GM12878 (cell line): ENCODE results near the gene ADAMTS13. TPM values are rescaled to one million over a fixed set of nuclear protein-coding genes. Genes with fewer than 3 reads are reported as not detected.
A peak's percentile ranks its signal among the peaks of the same experiment; 100 is the strongest.

Experiments used
- EED ChIP-seq: sonication (generic); IDR thresholded peaks from 2 replicates; pipeline ENCODE4 v1.6.1; 2016; ENCODE audit warnings: antibody characterized with exemption, low read depth
- HCFC1 ChIP-seq: fragments of 150-350 bp; IDR thresholded peaks from 2 replicates; pipeline ENCODE4 v1.6.1; 2014; ENCODE audit warnings: low read length
- MYC ChIP-seq: IDR thresholded peaks from 2 replicates; pipeline ENCODE4 v1.6.1; 2011; ENCODE audit warnings: mild to moderate bottlenecking, low read length, moderate library complexity, inconsistent platforms; ENCODE audit not compliant: insufficient read depth, insufficient replicate concordance, insufficient read length, severe bottlenecking
- NFIC ChIP-seq: IDR thresholded peaks from 2 replicates; pipeline ENCODE4 v1.6.1; 2012; ENCODE audit warnings: low read depth, mild to moderate bottlenecking, inconsistent platforms, low read length, moderate library complexity
- PAX8 ChIP-seq: fragments of 450-650 bp; IDR thresholded peaks from 2 replicates; pipeline ENCODE4 v1.6.1; 2017; ENCODE audit warnings: mild to moderate bottlenecking, moderate library complexity
- POLR2AphosphoS5 ChIP-seq: IDR thresholded peaks from 2 replicates; pipeline ENCODE4 v1.6.1; 2011; ENCODE audit warnings: mild to moderate bottlenecking, low read length, inconsistent platforms
- SIX5 ChIP-seq: IDR thresholded peaks from 2 replicates; pipeline ENCODE4 v1.6.1; 2011; ENCODE audit warnings: mild to moderate bottlenecking, low read depth, low read length, moderate library complexity; ENCODE audit not compliant: severe bottlenecking
- STAT1 ChIP-seq: fragments of 450-650 bp; conservative IDR thresholded peaks from 2 replicates; pipeline ENCODE4 v1.6.1; 2014; ENCODE audit warnings: antibody characterized with exemption, mild to moderate bottlenecking
- SUPT20H ChIP-seq: IDR thresholded peaks from 2 replicates; pipeline ENCODE4 v1.6.1; 2011; ENCODE audit warnings: low read depth, mild to moderate bottlenecking, low read length, moderate library complexity, borderline replicate concordance; ENCODE audit not compliant: control insufficient read depth
- TBL1XR1 ChIP-seq: IDR thresholded peaks from 2 replicates; pipeline ENCODE4 v1.6.1; 2012; ENCODE audit warnings: low read depth, low read length, improper control_type of control experiment
- ZSCAN29 ChIP-seq: fragments of 450-650 bp; IDR thresholded peaks from 2 replicates; pipeline ENCODE4 v1.6.1; 2017; ENCODE audit warnings: mild to moderate bottlenecking, moderate library complexity
- polyA plus RNA-seq, 11 experiments: library from polyadenylated mRNA; depleted of rRNA in 4 of 11; unstranded in 6 of 11; stranded (reverse) in 5 of 11; fragments of >200 nt; fragmentation: Nextera tagmentation in 4 of 11; fragmentation: Illumina TruSeq in 1 of 11; extraction: Ambion mirVana in 4 of 11; extraction: Trizol in 1 of 11; gene quantifications; 1 replicate in 1 of 11; 2 replicates in 10 of 11; pipeline versions ENCODE4 v1.2.1 to v1.2.3, GENCODE V29; 2011 to 2016; ENCODE audit warnings: inconsistent platforms in 2 of 11, missing spikeins in 2 of 11, low read depth in 1 of 11
- total RNA-seq, 4 experiments: library from RNA; depleted of rRNA in 3 of 4; stranded (reverse); fragments of >200 nt in 3 of 4; fragmentation: Illumina TruSeq in 1 of 4; extraction: Trizol in 1 of 4; gene quantifications; 2 replicates each; pipeline versions ENCODE4 v1.2.1 to v1.2.3, GENCODE V29; 2013 to 2021
- TF ChIP-seq, protein P1 (sequence below): IDR thresholded peaks from 2 replicates; pipeline ENCODE4 v1.6.1; 2011; ENCODE audit warnings: borderline replicate concordance, low read depth, mild to moderate bottlenecking, moderate library complexity, low read length; ENCODE audit not compliant: insufficient read depth, poor library complexity, severe bottlenecking
- TF ChIP-seq, protein P2 (sequence below): fragments of 450-650 bp; IDR thresholded peaks from 2 replicates; pipeline ENCODE4 v1.6.1; 2017; ENCODE audit warnings: mild to moderate bottlenecking, moderate library complexity
- TF ChIP-seq, protein P3 (sequence below): fragments of 450-650 bp; IDR thresholded peaks from 2 replicates; pipeline ENCODE4 v1.6.1; 2018; ENCODE audit warnings: borderline replicate concordance, mild to moderate bottlenecking; ENCODE audit not compliant: partially characterized antibody
- TF ChIP-seq, protein P4 (sequence below): IDR thresholded peaks from 2 replicates; pipeline ENCODE4 v1.6.1; 2012; ENCODE audit warnings: improper control_type of control experiment, low read depth, low read length; ENCODE audit not compliant: insufficient replicate concordance

The ADAMTS13 gene
- total and polyA plus RNA-seq, 10 of the 15 experiments (the other 5 are each of a cell fraction or from before 2014, with no cell fraction given) = 0.08 to 2.4 (median 0.28) TPM

DNA sequence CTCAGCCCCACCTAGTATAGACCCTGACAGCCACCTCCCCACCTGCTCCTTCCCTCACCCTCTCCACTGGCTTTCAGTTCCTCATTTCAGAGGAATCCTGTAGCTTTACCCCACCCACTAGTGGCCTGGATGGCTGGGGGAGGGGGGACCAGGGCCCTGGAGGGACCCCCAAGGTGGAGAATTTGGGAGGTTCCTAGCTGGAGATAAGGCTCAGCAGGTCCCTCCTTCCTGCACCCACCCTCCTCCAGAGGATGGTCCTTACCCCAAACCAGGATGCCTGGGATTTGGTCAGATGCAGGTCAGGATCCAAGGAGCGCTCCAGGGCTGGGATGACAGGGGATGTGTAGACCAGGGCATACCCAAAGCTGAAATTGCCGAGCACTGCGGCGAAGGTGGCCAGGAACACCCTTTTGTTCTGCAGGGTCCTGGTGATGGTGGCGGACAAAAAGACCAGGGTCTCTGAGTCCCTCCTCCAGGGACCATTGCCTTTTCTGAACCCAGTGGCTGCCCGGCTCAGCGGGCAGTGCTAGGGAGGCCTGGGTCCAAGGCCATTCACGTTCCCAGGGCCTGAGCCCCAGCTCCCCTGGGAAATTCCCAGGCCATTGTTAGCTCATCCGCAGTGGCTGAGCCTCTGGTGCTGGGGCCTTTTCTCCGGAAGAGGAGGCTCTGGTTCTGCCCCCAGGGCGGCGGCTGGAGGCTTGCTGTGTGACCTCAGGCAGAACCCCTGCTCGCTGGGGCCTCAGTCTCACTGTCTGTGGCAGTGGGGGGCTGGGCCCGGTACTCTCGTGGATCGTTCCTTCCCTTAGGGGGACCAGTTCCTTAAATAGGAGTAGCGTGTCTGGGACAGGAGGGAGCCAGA lies 56.1 kb downstream of the ADAMTS13 start (continued):
- TF ChIP-seq, protein P1, sequence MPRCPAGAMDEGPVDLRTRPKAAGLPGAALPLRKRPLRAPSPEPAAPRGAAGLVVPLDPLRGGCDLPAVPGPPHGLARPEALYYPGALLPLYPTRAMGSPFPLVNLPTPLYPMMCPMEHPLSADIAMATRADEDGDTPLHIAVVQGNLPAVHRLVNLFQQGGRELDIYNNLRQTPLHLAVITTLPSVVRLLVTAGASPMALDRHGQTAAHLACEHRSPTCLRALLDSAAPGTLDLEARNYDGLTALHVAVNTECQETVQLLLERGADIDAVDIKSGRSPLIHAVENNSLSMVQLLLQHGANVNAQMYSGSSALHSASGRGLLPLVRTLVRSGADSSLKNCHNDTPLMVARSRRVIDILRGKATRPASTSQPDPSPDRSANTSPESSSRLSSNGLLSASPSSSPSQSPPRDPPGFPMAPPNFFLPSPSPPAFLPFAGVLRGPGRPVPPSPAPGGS = no peak
- TF ChIP-seq SIX5 (peak; percentile 10), SUPT20H (no peak), EED (peak; percentile 76), MYC (no peak), POLR2AphosphoS5 (peak; percentile 54; the same call in 1 of the 2 replicates), STAT1 (no peak), TBL1XR1 (0 out of 2 replicates have a peak, but pooled peaks have one; percentile 41), PAX8 (no peak), NFIC (0 out of 2 replicates have a peak, but pooled peaks have one; percentile 62), ZSCAN29 (no peak), HCFC1 (no peak)
- TF ChIP-seq, protein P2, sequence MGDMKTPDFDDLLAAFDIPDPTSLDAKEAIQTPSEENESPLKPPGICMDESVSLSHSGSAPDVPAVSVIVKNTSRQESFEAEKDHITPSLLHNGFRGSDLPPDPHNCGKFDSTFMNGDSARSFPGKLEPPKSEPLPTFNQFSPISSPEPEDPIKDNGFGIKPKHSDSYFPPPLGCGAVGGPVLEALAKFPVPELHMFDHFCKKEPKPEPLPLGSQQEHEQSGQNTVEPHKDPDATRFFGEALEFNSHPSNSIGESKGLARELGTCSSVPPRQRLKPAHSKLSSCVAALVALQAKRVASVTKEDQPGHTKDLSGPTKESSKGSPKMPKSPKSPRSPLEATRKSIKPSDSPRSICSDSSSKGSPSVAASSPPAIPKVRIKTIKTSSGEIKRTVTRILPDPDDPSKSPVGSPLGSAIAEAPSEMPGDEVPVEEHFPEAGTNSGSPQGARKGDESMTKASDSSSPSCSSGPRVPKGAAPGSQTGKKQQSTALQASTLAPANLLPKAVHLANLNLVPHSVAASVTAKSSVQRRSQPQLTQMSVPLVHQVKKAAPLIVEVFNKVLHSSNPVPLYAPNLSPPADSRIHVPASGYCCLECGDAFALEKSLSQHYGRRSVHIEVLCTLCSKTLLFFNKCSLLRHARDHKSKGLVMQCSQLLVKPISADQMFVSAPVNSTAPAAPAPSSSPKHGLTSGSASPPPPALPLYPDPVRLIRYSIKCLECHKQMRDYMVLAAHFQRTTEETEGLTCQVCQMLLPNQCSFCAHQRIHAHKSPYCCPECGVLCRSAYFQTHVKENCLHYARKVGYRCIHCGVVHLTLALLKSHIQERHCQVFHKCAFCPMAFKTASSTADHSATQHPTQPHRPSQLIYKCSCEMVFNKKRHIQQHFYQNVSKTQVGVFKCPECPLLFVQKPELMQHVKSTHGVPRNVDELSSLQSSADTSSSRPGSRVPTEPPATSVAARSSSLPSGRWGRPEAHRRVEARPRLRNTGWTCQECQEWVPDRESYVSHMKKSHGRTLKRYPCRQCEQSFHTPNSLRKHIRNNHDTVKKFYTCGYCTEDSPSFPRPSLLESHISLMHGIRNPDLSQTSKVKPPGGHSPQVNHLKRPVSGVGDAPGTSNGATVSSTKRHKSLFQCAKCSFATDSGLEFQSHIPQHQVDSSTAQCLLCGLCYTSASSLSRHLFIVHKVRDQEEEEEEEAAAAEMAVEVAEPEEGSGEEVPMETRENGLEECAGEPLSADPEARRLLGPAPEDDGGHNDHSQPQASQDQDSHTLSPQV = no peak
- TF ChIP-seq, protein P3, sequence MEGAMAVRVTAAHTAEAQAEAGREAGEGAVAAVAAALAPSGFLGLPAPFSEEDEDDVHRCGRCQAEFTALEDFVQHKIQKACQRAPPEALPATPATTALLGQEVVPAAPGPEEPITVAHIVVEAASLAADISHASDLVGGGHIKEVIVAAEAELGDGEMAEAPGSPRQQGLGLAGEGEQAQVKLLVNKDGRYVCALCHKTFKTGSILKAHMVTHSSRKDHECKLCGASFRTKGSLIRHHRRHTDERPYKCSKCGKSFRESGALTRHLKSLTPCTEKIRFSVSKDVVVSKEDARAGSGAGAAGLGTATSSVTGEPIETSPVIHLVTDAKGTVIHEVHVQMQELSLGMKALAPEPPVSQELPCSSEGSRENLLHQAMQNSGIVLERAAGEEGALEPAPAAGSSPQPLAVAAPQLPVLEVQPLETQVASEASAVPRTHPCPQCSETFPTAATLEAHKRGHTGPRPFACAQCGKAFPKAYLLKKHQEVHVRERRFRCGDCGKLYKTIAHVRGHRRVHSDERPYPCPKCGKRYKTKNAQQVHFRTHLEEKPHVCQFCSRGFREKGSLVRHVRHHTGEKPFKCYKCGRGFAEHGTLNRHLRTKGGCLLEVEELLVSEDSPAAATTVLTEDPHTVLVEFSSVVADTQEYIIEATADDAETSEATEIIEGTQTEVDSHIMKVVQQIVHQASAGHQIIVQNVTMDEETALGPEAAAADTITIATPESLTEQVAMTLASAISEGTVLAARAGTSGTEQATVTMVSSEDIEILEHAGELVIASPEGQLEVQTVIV = no peak
- TF ChIP-seq, protein P4, sequence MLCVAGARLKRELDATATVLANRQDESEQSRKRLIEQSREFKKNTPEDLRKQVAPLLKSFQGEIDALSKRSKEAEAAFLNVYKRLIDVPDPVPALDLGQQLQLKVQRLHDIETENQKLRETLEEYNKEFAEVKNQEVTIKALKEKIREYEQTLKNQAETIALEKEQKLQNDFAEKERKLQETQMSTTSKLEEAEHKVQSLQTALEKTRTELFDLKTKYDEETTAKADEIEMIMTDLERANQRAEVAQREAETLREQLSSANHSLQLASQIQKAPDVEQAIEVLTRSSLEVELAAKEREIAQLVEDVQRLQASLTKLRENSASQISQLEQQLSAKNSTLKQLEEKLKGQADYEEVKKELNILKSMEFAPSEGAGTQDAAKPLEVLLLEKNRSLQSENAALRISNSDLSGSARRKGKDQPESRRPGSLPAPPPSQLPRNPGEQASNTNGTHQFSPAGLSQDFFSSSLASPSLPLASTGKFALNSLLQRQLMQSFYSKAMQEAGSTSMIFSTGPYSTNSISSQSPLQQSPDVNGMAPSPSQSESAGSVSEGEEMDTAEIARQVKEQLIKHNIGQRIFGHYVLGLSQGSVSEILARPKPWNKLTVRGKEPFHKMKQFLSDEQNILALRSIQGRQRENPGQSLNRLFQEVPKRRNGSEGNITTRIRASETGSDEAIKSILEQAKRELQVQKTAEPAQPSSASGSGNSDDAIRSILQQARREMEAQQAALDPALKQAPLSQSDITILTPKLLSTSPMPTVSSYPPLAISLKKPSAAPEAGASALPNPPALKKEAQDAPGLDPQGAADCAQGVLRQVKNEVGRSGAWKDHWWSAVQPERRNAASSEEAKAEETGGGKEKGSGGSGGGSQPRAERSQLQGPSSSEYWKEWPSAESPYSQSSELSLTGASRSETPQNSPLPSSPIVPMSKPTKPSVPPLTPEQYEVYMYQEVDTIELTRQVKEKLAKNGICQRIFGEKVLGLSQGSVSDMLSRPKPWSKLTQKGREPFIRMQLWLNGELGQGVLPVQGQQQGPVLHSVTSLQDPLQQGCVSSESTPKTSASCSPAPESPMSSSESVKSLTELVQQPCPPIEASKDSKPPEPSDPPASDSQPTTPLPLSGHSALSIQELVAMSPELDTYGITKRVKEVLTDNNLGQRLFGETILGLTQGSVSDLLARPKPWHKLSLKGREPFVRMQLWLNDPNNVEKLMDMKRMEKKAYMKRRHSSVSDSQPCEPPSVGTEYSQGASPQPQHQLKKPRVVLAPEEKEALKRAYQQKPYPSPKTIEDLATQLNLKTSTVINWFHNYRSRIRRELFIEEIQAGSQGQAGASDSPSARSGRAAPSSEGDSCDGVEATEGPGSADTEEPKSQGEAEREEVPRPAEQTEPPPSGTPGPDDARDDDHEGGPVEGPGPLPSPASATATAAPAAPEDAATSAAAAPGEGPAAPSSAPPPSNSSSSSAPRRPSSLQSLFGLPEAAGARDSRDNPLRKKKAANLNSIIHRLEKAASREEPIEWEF = no peak
